HL-60 (cell line): ENCODE data around the gene OGFOD2.

Experiments
- DNase-seq, 2 experiments: peaks; one replicate each; pipeline ENCODE4 v3.0.0-alpha.2; 2010 to 2020; ENCODE audit warnings: low read depth in 1 of 2, low spot score in 1 of 2
- H3K27ac ChIP-seq: fragments of 250-450 bp; sonication (Bioruptor Pico); replicated peaks from 2 replicates; pipeline ENCODE4 v1.5.1; 2020; ENCODE audit warnings: mild to moderate bottlenecking, moderate library complexity
- H3K27me3 ChIP-seq: fragments of 250-450 bp; sonication (Bioruptor Pico); 2 replicates; pipeline ENCODE4 v1.5.1; 2021; ENCODE audit warnings: mild to moderate bottlenecking, moderate library complexity; ENCODE audit not compliant: insufficient read depth, poor library complexity, severe bottlenecking
- H3K4me3 ChIP-seq: replicated peaks from 2 replicates; pipeline ENCODE4 v1.5.1; 2011; ENCODE audit warnings: mild to moderate bottlenecking, control low read depth, low read length; ENCODE audit not compliant: insufficient read depth
- GABPA ChIP-seq: IDR thresholded peaks from 2 replicates; pipeline ENCODE4 v1.6.1; 2012; ENCODE audit warnings: low read depth
- POLR2AphosphoS5 ChIP-seq: IDR thresholded peaks from 2 replicates; pipeline ENCODE4 v1.6.1; 2012; ENCODE audit warnings: low read depth
- SPI1 ChIP-seq: IDR thresholded peaks from 2 replicates; pipeline ENCODE4 v1.6.1; 2012; ENCODE audit warnings: low read depth, mild to moderate bottlenecking, borderline replicate concordance
- TF ChIP-seq, protein P1 (sequence below): IDR thresholded peaks from 2 replicates; pipeline ENCODE4 v1.6.1; 2012; ENCODE audit warnings: low read depth; ENCODE audit not compliant: insufficient replicate concordance
- TF ChIP-seq, protein P2 (sequence below): IDR thresholded peaks from one replicate; pipeline ENCODE4 v1.5.1; 2011; ENCODE audit warnings: low read length, control low read depth, inconsistent platforms; ENCODE audit not compliant: insufficient read depth

Gene OGFOD2

DNA sequence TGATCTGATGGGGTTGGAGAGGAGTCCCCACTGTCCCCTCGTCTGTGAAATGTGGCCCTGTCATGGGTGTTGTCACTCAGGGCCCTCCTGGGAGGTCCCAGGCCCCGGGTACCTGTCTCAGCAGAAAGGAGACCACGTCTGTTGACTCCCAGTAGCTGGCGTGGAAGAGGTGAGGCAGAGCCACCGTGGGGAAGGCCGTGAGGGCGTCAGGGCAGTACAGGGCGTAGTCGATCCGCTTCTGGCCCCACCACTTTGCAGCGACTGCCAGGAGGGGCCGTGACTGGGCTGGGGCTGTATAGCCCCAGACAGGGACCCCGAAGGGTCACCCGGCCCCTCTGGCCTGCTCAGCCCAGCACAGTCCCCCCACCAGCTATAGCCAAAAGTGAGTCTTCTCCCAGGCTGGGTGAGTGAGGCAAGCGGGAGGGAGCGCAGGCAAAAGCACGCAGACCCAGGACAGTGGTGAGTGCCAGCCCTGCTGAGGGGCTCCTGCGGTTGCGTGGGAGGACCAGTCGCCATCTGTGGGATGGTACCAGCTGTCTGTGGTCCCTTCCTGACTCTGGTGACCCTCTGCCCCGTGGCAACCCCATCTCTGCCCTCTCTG, 13.7 kb downstream of the OGFOD2 start:
- H3K27ac ChIP-seq, result no peak overlapping the region
- H3K27me3 ChIP-seq, result no peaks in the 10 kb centered on the region
- DNase-seq, result no peak
- no peak overlapping the region for H3K4me3 ChIP-seq
- TF ChIP-seq SPI1, result no peak

DNA sequence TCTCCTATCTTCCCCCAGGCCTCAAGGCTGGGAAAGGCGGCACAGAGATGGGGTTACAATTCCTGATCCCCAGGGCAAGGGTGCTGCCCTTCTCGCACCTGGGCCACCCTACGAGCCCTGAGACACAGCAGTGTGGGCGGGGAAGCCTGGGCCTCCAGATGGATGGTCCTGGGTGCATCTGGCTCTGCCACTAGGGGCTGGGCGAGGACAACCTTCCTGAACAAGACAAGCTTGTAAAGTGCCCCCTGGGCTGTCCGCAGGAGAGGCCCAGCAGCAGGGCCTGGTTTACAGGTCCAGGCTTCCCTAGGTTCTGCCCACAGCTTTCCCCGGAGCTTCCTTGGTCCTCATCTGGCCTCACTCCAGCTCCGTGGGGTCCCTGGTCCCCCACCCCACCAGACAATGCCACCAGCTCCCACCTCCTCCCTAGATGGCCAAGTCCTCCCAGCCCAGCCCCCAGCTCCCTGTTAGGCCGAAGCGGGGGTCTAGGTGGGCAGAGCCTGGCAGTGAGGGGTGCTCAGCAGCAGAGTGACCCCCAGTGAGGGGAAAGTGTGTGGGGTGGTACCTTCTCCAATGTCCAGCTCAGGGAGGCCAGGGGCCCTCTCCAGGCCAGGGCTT, 14.3 kb downstream of the OGFOD2 start:
- no peak overlapping the region for H3K27ac ChIP-seq
- H3K27me3 ChIP-seq, result no peaks in the 10 kb centered on the region
- TF ChIP-seq, protein P1, sequence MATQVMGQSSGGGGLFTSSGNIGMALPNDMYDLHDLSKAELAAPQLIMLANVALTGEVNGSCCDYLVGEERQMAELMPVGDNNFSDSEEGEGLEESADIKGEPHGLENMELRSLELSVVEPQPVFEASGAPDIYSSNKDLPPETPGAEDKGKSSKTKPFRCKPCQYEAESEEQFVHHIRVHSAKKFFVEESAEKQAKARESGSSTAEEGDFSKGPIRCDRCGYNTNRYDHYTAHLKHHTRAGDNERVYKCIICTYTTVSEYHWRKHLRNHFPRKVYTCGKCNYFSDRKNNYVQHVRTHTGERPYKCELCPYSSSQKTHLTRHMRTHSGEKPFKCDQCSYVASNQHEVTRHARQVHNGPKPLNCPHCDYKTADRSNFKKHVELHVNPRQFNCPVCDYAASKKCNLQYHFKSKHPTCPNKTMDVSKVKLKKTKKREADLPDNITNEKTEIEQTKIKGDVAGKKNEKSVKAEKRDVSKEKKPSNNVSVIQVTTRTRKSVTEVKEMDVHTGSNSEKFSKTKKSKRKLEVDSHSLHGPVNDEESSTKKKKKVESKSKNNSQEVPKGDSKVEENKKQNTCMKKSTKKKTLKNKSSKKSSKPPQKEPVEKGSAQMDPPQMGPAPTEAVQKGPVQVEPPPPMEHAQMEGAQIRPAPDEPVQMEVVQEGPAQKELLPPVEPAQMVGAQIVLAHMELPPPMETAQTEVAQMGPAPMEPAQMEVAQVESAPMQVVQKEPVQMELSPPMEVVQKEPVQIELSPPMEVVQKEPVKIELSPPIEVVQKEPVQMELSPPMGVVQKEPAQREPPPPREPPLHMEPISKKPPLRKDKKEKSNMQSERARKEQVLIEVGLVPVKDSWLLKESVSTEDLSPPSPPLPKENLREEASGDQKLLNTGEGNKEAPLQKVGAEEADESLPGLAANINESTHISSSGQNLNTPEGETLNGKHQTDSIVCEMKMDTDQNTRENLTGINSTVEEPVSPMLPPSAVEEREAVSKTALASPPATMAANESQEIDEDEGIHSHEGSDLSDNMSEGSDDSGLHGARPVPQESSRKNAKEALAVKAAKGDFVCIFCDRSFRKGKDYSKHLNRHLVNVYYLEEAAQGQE, result no peak
- TF ChIP-seq GABPA (no peak), SPI1 (no peak), POLR2AphosphoS5 (no peak)
- TF ChIP-seq, protein P2, sequence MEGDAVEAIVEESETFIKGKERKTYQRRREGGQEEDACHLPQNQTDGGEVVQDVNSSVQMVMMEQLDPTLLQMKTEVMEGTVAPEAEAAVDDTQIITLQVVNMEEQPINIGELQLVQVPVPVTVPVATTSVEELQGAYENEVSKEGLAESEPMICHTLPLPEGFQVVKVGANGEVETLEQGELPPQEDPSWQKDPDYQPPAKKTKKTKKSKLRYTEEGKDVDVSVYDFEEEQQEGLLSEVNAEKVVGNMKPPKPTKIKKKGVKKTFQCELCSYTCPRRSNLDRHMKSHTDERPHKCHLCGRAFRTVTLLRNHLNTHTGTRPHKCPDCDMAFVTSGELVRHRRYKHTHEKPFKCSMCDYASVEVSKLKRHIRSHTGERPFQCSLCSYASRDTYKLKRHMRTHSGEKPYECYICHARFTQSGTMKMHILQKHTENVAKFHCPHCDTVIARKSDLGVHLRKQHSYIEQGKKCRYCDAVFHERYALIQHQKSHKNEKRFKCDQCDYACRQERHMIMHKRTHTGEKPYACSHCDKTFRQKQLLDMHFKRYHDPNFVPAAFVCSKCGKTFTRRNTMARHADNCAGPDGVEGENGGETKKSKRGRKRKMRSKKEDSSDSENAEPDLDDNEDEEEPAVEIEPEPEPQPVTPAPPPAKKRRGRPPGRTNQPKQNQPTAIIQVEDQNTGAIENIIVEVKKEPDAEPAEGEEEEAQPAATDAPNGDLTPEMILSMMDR, result no peak
- DNase-seq, result no peak
- H3K4me3 ChIP-seq, result no peak overlapping the region

DNA sequence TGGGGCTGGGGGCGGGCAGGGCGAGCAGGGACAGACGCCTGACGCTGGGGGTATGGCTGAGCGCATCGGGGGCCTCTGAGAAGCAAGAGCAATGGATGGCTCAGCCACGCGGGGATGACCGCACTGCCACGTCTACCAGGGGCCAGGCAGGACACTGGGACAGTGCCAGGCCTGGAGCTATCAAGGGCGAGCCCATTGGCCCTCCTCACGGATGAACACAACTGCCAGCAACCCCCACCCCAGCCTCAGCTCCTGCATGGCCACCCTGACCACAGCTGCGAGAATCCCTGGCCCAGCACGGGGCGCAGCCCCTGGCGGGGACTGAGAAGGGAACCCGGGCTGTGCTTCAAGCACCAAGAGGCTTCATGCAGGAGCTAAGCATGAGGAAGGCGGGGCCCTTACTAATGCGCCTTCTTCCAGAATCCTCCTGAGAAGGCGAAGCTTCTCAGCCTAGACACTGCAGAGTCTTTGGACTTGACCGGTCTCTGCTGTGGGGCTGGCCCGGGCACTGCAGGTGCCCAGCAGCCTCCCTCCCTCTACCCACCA, 14.9 kb downstream of the OGFOD2 start:
- no peak for TF ChIP-seq GABPA
- TF ChIP-seq, protein P2, result no peak
- TF ChIP-seq, protein P1, result no peak
- TF ChIP-seq POLR2AphosphoS5, result no peak
- TF ChIP-seq SPI1, result no peak
- no peak overlapping the region for H3K27ac ChIP-seq
- no peak for DNase-seq
- no peaks in the 10 kb centered on the region for H3K27me3 ChIP-seq
- H3K4me3 ChIP-seq, result no peak overlapping the region

DNA sequence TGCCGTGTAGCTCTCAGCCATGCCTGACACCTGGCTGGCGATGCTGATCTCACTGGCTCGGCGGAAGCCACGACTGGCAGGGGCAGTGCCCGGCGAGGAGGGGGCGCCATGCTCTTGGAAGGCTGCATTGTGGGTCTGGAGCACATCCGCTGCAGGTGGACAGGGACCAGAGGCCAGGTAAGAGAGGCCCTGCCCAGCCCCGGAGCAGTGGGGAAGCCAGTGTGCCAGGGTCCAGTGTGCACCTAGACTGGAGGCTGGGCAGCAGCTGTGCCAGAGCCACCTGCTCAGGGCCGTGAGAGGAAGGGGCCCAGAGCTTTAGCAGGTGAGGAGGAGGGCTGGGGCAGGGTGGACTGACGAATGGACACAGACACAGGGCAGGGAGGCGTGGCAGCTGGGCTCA, 15.5 kb downstream of the OGFOD2 start:
- no peak for DNase-seq
- TF ChIP-seq, protein P2, result no peak
- no peak for TF ChIP-seq SPI1
- TF ChIP-seq GABPA, result no peak
- TF ChIP-seq, protein P1, result no peak
- no peak overlapping the region for H3K27ac ChIP-seq
- H3K4me3 ChIP-seq, result no peak overlapping the region
- no peaks in the 10 kb centered on the region for H3K27me3 ChIP-seq
